ENCODE data around the gene CNIH2.

DNA sequence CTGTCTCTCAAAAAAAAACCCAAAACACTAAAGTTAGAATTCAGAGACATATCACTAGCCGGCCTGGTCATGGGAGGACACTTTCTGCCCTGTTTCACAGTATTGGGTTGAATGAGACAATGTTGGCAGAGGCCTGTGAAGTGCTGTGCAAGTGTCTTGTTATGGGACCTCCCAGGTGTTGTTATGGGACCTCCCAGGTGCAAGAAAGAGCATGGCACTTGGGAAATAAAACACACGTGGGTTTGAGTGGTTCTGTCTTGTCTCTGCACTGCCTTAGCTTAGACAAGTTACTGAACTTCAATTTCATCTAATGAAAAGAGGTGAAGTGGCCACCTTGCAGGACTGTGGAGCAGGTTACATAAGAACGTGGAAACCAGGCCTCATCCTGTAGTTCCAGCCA, 38.5 kb upstream of the CNIH2 start:
- TF ChIP-seq, protein P1, sequence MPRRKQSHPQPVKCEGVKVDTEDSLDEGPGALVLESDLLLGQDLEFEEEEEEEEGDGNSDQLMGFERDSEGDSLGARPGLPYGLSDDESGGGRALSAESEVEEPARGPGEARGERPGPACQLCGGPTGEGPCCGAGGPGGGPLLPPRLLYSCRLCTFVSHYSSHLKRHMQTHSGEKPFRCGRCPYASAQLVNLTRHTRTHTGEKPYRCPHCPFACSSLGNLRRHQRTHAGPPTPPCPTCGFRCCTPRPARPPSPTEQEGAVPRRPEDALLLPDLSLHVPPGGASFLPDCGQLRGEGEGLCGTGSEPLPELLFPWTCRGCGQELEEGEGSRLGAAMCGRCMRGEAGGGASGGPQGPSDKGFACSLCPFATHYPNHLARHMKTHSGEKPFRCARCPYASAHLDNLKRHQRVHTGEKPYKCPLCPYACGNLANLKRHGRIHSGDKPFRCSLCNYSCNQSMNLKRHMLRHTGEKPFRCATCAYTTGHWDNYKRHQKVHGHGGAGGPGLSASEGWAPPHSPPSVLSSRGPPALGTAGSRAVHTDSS (tag by site-specific recombination; IDR thresholded peaks at IDR 0.05): no peak
- TF ChIP-seq ZNF16 (tag by site-specific recombination; IDR thresholded peaks at IDR 0.05; ENCODE audit: low read depth) (no peak), HOXA7 (CRISPR knock-in tag; IDR thresholded peaks at IDR 0.05; ENCODE audit: borderline replicate concordance) (no peak), SETDB1 (IDR thresholded peaks at IDR 0.05; ENCODE audit: insufficient read length, low read length) (no peak), ZNF274 (IDR thresholded peaks at IDR 0.05; ENCODE audit: low read length) (no peak), ZNF274 (tag by site-specific recombination; IDR thresholded peaks at IDR 0.05; ENCODE audit: borderline replicate concordance) (no peak), REPIN1 (tag by site-specific recombination; IDR thresholded peaks at IDR 0.05; ENCODE audit: low read depth) (no peak), YY1 (tag by site-specific recombination; IDR thresholded peaks at IDR 0.05) (no peak), ZNF292 (tag by site-specific recombination; IDR thresholded peaks at IDR 0.05; ENCODE audit: borderline replicate concordance, low read depth) (no peak), ZNF24 (tag by site-specific recombination; IDR thresholded peaks at IDR 0.05) (no peak)
- TF ChIP-seq, protein P2, sequence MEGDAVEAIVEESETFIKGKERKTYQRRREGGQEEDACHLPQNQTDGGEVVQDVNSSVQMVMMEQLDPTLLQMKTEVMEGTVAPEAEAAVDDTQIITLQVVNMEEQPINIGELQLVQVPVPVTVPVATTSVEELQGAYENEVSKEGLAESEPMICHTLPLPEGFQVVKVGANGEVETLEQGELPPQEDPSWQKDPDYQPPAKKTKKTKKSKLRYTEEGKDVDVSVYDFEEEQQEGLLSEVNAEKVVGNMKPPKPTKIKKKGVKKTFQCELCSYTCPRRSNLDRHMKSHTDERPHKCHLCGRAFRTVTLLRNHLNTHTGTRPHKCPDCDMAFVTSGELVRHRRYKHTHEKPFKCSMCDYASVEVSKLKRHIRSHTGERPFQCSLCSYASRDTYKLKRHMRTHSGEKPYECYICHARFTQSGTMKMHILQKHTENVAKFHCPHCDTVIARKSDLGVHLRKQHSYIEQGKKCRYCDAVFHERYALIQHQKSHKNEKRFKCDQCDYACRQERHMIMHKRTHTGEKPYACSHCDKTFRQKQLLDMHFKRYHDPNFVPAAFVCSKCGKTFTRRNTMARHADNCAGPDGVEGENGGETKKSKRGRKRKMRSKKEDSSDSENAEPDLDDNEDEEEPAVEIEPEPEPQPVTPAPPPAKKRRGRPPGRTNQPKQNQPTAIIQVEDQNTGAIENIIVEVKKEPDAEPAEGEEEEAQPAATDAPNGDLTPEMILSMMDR (tag by site-specific recombination; IDR thresholded peaks at IDR 0.05): no peak
- TF ChIP-seq, protein P3, sequence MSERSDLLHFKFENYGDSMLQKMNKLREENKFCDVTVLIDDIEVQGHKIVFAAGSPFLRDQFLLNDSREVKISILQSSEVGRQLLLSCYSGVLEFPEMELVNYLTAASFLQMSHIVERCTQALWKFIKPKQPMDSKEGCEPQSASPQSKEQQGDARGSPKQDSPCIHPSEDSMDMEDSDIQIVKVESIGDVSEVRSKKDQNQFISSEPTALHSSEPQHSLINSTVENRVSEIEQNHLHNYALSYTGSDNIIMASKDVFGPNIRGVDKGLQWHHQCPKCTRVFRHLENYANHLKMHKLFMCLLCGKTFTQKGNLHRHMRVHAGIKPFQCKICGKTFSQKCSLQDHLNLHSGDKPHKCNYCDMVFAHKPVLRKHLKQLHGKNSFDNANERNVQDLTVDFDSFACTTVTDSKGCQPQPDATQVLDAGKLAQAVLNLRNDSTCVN (tag by site-specific recombination; optimal IDR thresholded peaks at IDR 0.05): no peak
- TF ChIP-seq, protein P4, sequence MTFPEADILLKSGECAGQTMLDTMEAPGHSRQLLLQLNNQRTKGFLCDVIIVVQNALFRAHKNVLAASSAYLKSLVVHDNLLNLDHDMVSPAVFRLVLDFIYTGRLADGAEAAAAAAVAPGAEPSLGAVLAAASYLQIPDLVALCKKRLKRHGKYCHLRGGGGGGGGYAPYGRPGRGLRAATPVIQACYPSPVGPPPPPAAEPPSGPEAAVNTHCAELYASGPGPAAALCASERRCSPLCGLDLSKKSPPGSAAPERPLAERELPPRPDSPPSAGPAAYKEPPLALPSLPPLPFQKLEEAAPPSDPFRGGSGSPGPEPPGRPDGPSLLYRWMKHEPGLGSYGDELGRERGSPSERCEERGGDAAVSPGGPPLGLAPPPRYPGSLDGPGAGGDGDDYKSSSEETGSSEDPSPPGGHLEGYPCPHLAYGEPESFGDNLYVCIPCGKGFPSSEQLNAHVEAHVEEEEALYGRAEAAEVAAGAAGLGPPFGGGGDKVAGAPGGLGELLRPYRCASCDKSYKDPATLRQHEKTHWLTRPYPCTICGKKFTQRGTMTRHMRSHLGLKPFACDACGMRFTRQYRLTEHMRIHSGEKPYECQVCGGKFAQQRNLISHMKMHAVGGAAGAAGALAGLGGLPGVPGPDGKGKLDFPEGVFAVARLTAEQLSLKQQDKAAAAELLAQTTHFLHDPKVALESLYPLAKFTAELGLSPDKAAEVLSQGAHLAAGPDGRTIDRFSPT (tag by site-specific recombination; IDR thresholded peaks at IDR 0.05): no peak
- TF ChIP-seq, protein P5, sequence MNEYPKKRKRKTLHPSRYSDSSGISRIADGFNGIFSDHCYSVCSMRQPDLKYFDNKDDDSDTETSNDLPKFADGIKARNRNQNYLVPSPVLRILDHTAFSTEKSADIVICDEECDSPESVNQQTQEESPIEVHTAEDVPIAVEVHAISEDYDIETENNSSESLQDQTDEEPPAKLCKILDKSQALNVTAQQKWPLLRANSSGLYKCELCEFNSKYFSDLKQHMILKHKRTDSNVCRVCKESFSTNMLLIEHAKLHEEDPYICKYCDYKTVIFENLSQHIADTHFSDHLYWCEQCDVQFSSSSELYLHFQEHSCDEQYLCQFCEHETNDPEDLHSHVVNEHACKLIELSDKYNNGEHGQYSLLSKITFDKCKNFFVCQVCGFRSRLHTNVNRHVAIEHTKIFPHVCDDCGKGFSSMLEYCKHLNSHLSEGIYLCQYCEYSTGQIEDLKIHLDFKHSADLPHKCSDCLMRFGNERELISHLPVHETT (tag by site-specific recombination; IDR thresholded peaks at IDR 0.05): no peak
